ENCODE measurements around the gene GNMT. TPM values are rescaled to one million over a fixed set of nuclear protein-coding genes. Genes with fewer than 3 reads are reported as not detected.

The GNMT gene
- total and polyA plus RNA-seq, 2 of the 8 experiments (the other 6 are each of a cell fraction or from before 2014, with no cell fraction given) = 1.8 to 3.4 TPM

GRCh38 chr6:42966571-42966970 is 6.0 kb downstream of the GNMT start (continued):
- no peak for TF ChIP-seq CHD7 (IDR thresholded peaks at IDR 0.05; ENCODE audit: insufficient replicate concordance, low read length)
- no peak for TF ChIP-seq CREB1 (IDR thresholded peaks at IDR 0.05)
- TF ChIP-seq HDAC2 (IDR thresholded peaks at IDR 0.05; ENCODE audit: borderline replicate concordance in 1 of 2, low read depth in 2 of 2, low read length in 2 of 2) = no peak

Measured in H1 (cell line).